ENCODE measurements around the gene MCF2L.

MCF2L gene

DNA sequence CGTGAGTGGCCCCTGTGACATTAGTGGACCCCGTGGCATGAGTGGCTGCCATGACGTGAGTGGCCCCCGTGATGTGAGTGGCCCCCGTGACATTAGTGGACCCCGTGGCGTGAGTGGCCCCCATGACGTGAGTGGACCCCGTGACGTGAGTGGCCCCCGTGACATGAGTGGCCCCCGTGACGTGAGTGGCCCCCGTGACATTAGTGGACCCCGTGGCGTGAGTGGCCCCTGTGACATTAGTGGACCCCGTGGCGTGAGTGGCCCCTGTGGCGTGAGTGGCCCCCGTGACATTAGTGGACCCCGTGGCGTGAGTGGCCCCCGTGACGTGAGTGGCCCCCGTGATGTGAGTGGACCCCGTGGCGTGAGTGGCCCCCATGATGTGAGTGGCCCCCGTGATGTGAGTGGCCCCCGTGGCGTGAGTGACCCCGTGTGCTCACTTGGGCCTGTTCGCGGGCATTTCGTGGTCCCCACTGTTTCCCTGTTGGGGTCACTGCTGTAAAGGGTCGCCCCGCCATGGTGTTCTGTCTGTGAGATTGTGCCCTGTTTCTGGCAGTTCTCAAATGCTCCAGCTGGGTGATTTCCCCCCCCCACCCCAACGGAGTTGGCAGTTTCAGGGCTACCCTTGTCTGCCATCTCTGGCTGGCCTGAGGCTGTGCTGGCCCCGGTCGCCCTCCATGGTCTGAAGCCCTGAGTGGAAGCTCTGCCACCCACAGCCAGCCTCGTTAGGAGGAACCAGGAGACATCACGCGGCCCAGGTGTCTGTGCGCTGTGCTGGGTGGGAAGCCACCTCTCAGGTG is 64.2 kb downstream of the MCF2L start:
- FAIRE-seq: no peak
- DNase-seq (ENCODE audit: insufficient read length): no peak
- TF ChIP-seq TAF1 (IDR thresholded peaks at IDR 0.05; ENCODE audit: borderline replicate concordance, low read depth, low read length) (no peak), POLR2A (IDR thresholded peaks at IDR 0.05; ENCODE audit: low read depth, low read length) (no peak), POLR2AphosphoS5 (IDR thresholded peaks at IDR 0.05; ENCODE audit: low read depth, low read length) (no peak)

DNA sequence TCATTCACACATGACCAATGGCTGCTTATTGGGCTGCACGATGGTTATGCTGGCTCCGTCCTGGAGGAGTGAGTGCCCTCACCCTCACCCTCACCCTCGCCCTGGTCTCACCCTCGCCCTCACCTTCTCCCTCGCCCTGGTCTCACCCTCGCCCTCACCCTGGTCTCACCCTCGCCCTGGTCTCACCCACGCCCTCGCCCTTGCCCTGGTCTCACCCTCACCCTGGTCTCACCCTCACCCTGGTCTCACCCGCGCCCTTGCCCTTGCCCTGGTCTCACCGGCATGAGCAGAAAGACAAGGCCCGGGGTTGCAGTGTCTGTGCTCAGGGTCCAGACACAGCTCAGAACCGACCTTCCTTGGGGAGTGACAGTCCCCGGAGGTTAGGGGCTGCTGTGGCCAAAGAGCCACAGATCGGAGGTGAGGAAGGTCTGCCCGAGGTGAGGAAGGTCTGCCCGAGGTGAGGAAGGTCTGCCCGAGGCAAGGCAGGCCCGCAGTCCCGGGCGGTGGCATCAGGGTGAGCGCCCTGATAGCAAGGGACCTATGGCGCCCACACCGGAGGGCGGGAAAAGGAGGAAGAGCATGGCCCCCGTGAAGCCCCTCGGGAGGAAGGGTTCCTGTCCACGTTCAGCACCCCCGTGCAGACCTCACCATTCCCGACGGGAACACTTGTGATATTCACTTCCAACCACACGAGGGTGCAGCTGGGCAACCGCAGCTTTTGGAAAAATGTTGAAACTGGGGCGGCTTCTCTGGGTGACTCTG is 65.6 kb downstream of the MCF2L start:
- no peak for DNase-seq (ENCODE audit: insufficient read length)
- TF ChIP-seq POLR2AphosphoS5 (IDR thresholded peaks at IDR 0.05; ENCODE audit: low read depth, low read length): no peak
- TF ChIP-seq POLR2A (IDR thresholded peaks at IDR 0.05; ENCODE audit: low read depth, low read length): no peak
- no peak for TF ChIP-seq TAF1 (IDR thresholded peaks at IDR 0.05; ENCODE audit: borderline replicate concordance, low read depth, low read length)
- no peak for FAIRE-seq

DNA sequence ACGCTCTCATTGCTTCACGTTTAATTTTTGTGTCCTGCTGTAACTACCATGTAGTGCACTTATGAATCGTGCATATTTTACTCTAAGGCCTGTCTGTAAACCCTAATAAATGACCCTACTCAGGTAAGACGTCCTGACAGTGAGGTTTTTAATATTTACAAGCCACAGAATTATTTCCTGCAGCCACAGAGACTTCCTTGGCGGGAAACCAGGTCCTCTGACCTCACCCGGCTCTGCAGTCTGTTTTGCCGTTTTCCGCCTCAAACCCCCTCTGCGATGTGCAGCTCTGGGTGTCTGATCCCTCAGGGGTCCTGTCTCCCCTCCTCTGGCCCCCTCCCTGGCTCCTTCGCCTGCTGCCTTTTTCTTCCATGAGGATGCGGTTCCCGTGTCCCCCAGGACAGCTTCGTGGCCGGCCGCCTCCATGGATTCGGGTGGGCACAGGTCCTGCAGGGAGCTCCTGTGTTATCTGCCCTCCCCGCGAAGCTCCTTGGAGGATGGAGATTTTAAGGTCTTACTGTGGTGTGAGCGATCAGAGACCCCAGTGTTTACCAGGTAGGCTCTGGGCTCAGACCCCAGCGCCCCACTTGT is 66.3 kb downstream of the MCF2L start:
- FAIRE-seq (no peak), DNase-seq (ENCODE audit: insufficient read length) (no peak)
- no peak for TF ChIP-seq TAF1 (IDR thresholded peaks at IDR 0.05; ENCODE audit: borderline replicate concordance, low read depth, low read length)
- TF ChIP-seq POLR2AphosphoS5 (IDR thresholded peaks at IDR 0.05; ENCODE audit: low read depth, low read length): no peak
- TF ChIP-seq POLR2A (IDR thresholded peaks at IDR 0.05; ENCODE audit: low read depth, low read length): no peak

DNA sequence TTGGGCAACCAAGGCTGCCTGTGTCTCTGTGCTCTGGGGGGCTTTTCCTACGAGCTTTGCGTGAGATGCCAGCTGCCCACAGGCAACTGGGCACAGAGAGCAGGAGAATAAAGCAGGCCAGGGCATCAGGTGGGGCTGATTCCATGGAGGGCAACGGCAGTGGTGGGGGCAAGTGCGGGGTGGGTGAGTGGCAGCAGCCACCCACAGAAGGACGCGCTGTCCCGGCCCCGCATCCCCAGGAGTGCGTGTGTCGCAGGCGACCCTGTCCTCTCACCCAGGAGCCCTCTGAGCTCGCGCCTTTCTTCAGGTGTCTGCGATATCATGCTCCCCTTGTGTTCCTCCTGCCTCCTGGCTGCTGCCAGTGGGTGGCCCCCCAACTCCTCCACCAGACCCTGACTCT is 67.4 kb downstream of the MCF2L start:
- no peak for TF ChIP-seq POLR2A (IDR thresholded peaks at IDR 0.05; ENCODE audit: low read depth, low read length)
- TF ChIP-seq TAF1 (IDR thresholded peaks at IDR 0.05; ENCODE audit: borderline replicate concordance, low read depth, low read length): no peak
- no peak for TF ChIP-seq POLR2AphosphoS5 (IDR thresholded peaks at IDR 0.05; ENCODE audit: low read depth, low read length)
- DNase-seq (ENCODE audit: insufficient read length) (no peak), FAIRE-seq (no peak)

DNA sequence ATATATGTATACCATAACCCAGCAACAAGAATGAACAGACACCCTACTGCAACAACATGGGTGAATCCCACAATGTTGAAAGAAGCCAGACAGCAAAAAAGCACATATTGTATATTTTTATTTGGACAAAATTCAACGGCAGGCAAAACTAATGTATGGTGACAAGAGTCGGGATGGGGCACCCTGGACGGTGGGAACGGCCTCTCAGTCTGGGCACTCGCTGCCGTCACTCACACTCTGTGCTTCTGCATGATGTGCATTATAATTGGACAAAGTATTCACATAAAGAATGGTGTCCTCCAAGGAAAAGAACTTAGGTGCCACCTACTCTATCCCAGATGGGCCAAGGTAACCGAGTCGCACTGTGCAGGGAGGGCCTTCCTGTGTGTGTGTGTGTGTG is 71.0 kb downstream of the MCF2L start:
- TF ChIP-seq POLR2AphosphoS5 (IDR thresholded peaks at IDR 0.05; ENCODE audit: low read depth, low read length) (no peak), TAF1 (IDR thresholded peaks at IDR 0.05; ENCODE audit: borderline replicate concordance, low read depth, low read length) (no peak), POLR2A (IDR thresholded peaks at IDR 0.05; ENCODE audit: low read depth, low read length) (no peak)
- FAIRE-seq (no peak), DNase-seq (ENCODE audit: insufficient read length) (no peak)

DNA sequence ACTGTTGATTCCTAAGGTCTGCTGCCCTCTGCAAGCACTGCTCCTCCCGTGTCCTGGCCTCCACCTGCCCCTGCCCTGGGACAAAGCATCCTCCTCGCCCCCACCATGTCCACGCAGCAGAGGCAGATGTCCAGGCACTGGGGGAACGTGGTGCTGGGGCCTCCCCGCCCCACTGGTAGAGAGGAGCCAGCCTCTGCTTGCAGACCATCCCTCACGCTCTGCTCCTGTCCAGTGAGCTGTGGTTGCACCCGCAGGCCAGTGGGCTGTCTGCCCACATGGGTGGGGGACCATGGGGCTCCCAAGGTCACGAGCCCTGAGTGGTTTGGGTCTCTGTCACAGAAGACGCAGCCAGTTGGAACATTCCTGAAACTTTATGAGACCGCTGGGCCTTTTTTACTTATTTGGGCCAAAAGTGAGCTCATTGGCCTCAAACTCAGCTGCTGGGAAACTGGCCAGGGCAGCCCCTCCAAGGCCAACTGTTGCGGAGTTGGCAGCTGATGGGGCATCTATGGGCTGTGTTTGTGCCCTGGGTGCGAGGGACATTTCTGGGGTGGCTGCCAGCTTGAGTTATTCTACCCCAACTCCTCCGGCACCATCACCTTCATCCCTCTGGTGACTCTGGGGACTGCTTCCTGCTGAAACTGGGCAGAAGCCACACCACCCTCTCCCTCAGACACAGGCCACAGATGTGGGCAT is 71.7 kb downstream of the MCF2L start:
- no peak for TF ChIP-seq POLR2A (IDR thresholded peaks at IDR 0.05; ENCODE audit: low read depth, low read length)
- no peak for TF ChIP-seq POLR2AphosphoS5 (IDR thresholded peaks at IDR 0.05; ENCODE audit: low read depth, low read length)
- FAIRE-seq (no peak), DNase-seq (ENCODE audit: insufficient read length) (no peak)

DNA sequence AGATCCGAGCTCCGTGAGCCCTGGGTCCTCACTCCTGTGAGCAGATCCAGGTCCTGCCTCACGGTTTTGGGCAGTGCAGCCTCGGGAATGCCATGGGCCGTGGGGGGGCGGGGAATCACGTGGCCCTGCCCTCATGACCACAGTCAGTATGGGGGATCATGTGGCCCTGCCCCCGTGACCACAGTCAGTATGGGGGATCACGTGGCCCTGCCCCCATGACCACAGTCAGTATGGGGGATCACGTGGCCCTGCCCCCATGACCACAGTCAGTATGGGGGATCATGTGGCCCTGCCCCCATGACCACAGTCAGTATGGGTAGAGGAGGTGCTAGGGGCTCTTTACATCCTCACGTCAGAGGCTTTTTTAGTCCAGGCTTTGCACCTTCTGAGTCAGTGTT is 72.3 kb downstream of the MCF2L start:
- no peak for FAIRE-seq
- no peak for TF ChIP-seq TAF1 (IDR thresholded peaks at IDR 0.05; ENCODE audit: borderline replicate concordance, low read depth, low read length)
- TF ChIP-seq POLR2A (IDR thresholded peaks at IDR 0.05; ENCODE audit: low read depth, low read length): no peak
- no peak for TF ChIP-seq POLR2AphosphoS5 (IDR thresholded peaks at IDR 0.05; ENCODE audit: low read depth, low read length)
- DNase-seq (ENCODE audit: insufficient read length): no peak

DNA sequence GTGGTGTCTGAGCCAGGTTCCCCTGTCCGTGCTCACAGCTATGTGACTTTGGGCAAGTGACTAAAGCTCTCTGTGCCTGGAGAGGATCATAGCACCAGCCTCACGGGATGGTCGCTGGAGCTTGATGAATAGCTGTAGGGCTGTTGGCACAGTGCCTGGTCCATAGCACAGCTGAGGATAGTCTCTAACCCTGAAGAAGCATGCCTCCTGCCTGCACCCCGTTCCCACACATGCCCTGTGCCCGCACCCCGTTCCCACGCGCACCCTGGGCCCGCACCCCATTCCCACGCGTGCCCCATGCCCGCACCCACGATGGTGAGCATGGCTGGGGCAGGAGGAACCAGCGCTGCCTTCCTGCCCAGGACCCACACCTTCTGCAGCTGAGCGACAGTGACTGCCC is 72.9 kb downstream of the MCF2L start:
- FAIRE-seq (no peak), DNase-seq (ENCODE audit: insufficient read length) (no peak)
- TF ChIP-seq POLR2AphosphoS5 (IDR thresholded peaks at IDR 0.05; ENCODE audit: low read depth, low read length) (no peak), POLR2A (IDR thresholded peaks at IDR 0.05; ENCODE audit: low read depth, low read length) (no peak), TAF1 (IDR thresholded peaks at IDR 0.05; ENCODE audit: borderline replicate concordance, low read depth, low read length) (no peak)

DNA sequence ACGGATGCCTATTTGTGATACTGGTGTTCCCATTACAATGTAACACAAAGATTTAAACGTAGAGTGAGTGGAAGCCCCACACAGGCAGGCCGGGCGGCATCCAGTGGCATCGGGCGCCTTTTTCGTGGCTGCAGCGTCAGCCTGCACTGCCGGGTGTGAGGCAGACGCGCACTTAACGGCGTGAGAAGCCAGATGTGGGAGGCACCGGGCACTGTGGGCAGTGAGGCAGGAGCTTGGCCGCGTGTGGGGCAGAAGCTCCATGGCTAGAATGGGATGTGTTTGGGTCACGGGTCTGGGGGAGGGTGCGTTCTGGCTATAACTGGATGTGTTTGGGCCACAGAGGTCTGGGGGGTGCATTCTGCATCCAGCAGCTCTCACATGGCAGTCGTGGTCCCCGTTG is 73.4 kb downstream of the MCF2L start:
- TF ChIP-seq POLR2AphosphoS5 (IDR thresholded peaks at IDR 0.05; ENCODE audit: low read depth, low read length) (no peak), POLR2A (IDR thresholded peaks at IDR 0.05; ENCODE audit: low read depth, low read length) (no peak), TAF1 (IDR thresholded peaks at IDR 0.05; ENCODE audit: borderline replicate concordance, low read depth, low read length) (no peak)
- DNase-seq (ENCODE audit: insufficient read length): no peak
- FAIRE-seq: no peak

DNA sequence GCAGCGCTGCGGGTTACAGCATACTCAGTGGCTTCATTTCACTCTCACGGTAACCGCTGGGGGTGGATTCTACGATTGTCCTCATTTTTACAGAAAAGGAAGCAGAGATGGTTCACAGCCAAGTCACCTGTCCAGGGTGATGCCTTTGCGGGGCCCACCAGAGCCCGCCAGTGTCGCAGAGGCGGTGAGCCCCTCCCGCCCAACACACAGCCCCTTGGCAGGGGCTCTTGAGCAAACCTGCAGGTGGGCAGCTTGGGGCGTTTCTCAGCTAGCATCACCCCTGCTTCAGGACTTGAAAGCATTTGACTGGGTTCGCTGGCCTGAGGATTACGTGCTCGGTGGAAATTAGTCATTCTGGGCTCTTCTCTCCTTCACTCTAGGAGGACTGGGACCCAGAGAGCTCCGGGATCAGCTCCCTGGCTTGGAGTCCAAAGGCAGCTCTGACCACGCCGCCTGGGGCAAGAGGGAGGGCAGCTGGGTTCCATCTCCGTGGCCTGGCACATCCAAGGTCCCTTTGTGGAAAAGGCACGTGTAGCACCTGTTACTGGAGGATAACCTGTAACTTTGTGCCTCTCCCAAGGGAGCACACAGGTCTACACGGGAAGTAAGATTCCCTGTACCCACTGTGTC is 74.1 kb downstream of the MCF2L start:
- TF ChIP-seq POLR2A (IDR thresholded peaks at IDR 0.05; ENCODE audit: low read depth, low read length): no peak
- TF ChIP-seq TAF1 (IDR thresholded peaks at IDR 0.05; ENCODE audit: borderline replicate concordance, low read depth, low read length): no peak
- no peak for TF ChIP-seq POLR2AphosphoS5 (IDR thresholded peaks at IDR 0.05; ENCODE audit: low read depth, low read length)
- FAIRE-seq (no peak), DNase-seq (ENCODE audit: insufficient read length) (no peak)

DNA sequence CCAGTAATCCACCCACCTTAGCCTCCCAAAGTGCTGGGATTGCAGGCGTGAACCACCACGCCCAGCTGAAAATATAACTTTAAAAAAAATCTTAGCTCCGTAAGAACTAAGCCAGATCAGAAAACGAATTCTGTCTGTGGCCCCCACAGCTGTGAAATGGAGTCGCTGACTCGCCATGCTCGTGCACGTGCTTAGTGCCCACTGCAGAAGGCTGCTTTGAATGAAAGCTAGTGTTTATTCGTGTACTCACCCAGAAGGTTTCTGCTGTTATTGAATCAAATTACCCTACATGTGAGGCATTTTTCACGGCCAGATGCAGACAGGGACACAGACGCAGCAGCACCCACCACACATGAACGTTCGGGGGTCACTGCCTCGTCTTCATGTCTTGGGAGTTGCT is 74.9 kb downstream of the MCF2L start:
- FAIRE-seq (no peak), DNase-seq (ENCODE audit: insufficient read length) (no peak)
- TF ChIP-seq POLR2A (IDR thresholded peaks at IDR 0.05; ENCODE audit: low read depth, low read length) (no peak), TAF1 (IDR thresholded peaks at IDR 0.05; ENCODE audit: borderline replicate concordance, low read depth, low read length) (no peak), POLR2AphosphoS5 (IDR thresholded peaks at IDR 0.05; ENCODE audit: low read depth, low read length) (no peak)
